A549 treated with dexamethasone at 1 μM for 4 hours (cell line): ENCODE results near the gene CCNG2. TPM values are rescaled to one million over a fixed set of nuclear protein-coding genes. Genes with fewer than 3 reads are reported as not detected.

Experiments
- total RNA-seq: library from RNA; stranded (reverse); fragments of 200-300 nt; extraction: Qiagen RNA extraction; gene quantifications from 5 replicates; pipeline ENCODE4 v1.2.3, GENCODE V29; 2022

The CCNG2 gene
- 3.3 to 5.2 TPM (median 3.8 TPM) in 5 replicates for total RNA-seq

DNA sequence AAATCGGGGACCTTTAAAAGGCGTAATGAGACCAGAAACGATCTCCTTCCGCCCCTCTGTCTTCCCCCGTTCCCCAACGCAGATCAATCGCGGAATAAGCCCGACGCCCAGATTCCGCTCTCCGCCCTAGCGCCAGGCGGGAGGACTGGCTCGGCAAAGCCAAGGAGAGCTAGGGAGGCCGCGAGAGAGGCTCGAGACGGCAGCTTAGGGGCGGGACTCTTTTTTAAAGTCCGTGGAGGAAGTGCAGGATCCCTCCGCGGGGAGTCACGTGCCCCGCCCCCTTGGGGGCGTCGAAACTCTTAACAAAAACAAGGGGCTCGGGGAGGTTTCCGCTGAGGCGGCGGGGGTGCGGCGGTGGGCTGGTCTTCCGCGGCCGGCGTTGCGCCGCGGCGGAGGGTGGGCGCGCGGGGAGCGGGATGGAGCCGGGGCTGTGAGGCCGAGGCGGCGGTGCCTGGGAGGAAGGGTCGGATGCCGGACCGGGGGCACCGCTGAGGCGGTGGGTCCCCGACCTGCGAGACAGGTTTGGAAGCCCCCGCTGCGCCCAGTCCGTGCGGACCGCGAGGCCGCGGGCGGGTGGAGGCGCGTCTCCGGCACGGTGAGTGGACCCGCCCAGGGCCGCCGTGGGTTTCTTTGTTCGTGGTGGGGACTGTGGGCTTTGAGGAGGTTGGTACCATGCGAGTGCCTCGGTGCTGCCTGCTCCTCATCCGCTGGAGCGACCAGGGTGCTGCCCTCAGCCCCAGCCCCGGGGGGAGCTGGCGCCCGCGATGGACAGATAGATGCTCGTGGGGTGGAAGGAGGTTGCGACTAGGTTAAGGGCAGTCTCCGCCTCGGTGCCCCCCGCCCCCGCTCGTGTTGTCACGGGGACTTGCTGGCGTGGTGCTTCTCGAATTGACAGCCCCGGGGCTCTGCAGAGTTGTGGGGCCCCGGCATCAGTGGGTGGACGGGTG, at the start of gene CCNG2:
Gene CCNG2, plus strand, starts transcription at position 296 of the 947 bp plus-strand sequence. CDS start 1,326 bp downstream, outside the sequence.

Other genes with a start within 250 kb of the CCNG2 start
- 32.4 to 51.3 TPM (median 45.6 TPM) in 5 replicates for gene SEPTIN11, start 207.5 kb upstream of the CCNG2 start, total RNA-seq
- 66.5 to 79.5 TPM (median 74.9 TPM) in 5 replicates for gene CCNI, start 81.2 kb upstream of the CCNG2 start, total RNA-seq